Right atrium auricular region (tissue), 2 donors: ENCODE measurements around the gene PGM2L1. TPM values are rescaled to one million over a fixed set of nuclear protein-coding genes. Genes with fewer than 3 reads are reported as not detected.
"Not testable (repeated sequence)": the region's sequence is repeated elsewhere in the genome, so short reads cannot be mapped to it uniquely, and the experiment has no call there.

Source experiments
- DNase-seq: peaks from one replicate; pipeline ENCODE4 v3.0.0-alpha.2; 2019; ENCODE audit warnings: low spot score
- H3K27ac ChIP-seq, 2 donors: fragments of 200-600 bp; sonication (generic); 1 replicate in 1 of 2; 2 replicates in 1 of 2; pipeline ENCODE4 v1.5.1; 2016 to 2019
- H3K27me3 ChIP-seq, 2 donors: fragments of 200-600 bp; sonication (generic); one replicate each; pipeline versions ENCODE4 v1.5.1 to v1.6.0; 2017 to 2019
- H3K36me3 ChIP-seq: fragments of 200-600 bp; sonication (generic); one replicate; pipeline ENCODE4 v1.5.1; 2016
- H3K4me1 ChIP-seq, 2 donors: fragments of 200-600 bp; sonication (generic); one replicate each; pipeline versions ENCODE4 v1.5.1 to v1.6.0; 2017 to 2019
- H3K4me3 ChIP-seq, 2 donors: fragments of 200-600 bp; sonication (generic); 1 replicate in 1 of 2; 2 replicates in 1 of 2; pipeline ENCODE4 v1.5.1; 2017 to 2019; ENCODE audit warnings: mild to moderate bottlenecking in 1 of 2, moderate library complexity in 1 of 2
- H3K9me3 ChIP-seq, 2 donors: fragments of 200-600 bp; sonication (generic); one replicate each; pipeline ENCODE4 v1.5.1; 2019
- CTCF ChIP-seq, 2 donors: fragments of 200-600 bp; sonication (generic); IDR thresholded peaks; one replicate each; pipeline ENCODE4 v1.5.1; 2019; ENCODE audit warnings: antibody characterized with exemption in 2 of 2
- total RNA-seq, 2 donors: library from RNA; depleted of rRNA; stranded (reverse); fragments of >200 nt; gene quantifications; one replicate each; pipeline ENCODE4 v1.1.0, GENCODE V29; 2016

The PGM2L1 gene
- total RNA-seq, 2 donors from 2014 or later: 2.3 to 3.4 TPM

GRCh38 chr11:74332291-74332690 lies 65.9 kb downstream of the PGM2L1 start:
- Histone ChIP-seq H3K4me3 (no peak overlapping the region), H3K4me1 (no peaks in the 10 kb centered on the region), H3K27me3 (no peaks in the 10 kb centered on the region), H3K9me3 (no peaks in the 10 kb centered on the region), H3K36me3 (no peaks in the 10 kb centered on the region), H3K27ac (no peak overlapping the region)
- no peak for DNase-seq
- TF ChIP-seq CTCF (IDR thresholded peaks at IDR 0.05): no peak

- not testable (repeated sequence) for H3K36me3 ChIP-seq, H3K27me3 ChIP-seq, H3K27ac ChIP-seq, H3K4me3 ChIP-seq, H3K9me3 ChIP-seq, DNase-seq
- peaks cover 0 to 11% of the 10 kb centered on the region in 2 donors for H3K4me1 ChIP-seq
Measured at GRCh38 chr11:74331000-74331399, 67.2 kb downstream of the PGM2L1 start.

- TF ChIP-seq CTCF (IDR thresholded peaks at IDR 0.05): no peak
- Histone ChIP-seq H3K4me1 (peaks cover 0 to 19% of the 10 kb centered on the region in 2 donors), H3K36me3 (no peaks in the 10 kb centered on the region), H3K9me3 (no peaks in the 10 kb centered on the region), H3K27ac (no peak overlapping the region), H3K27me3 (no peaks in the 10 kb centered on the region), H3K4me3 (no peak overlapping the region)
- DNase-seq: no peak
Measured at GRCh38 chr11:74330075-74330858, 68.0 kb downstream of the PGM2L1 start.

GRCh38 chr11:74327076-74327475 lies 71.2 kb downstream of the PGM2L1 start:
- Histone ChIP-seq H3K4me1 (peaks cover 0 to 32% of the 10 kb centered on the region in 2 donors), H3K9me3 (no peaks in the 10 kb centered on the region), H3K27me3 (no peaks in the 10 kb centered on the region), H3K27ac (no peak overlapping the region), H3K4me3 (no peak overlapping the region), H3K36me3 (no peaks in the 10 kb centered on the region)
- no peak for DNase-seq
- no peak for TF ChIP-seq CTCF (IDR thresholded peaks at IDR 0.05)

GRCh38 chr11:74326665-74327064 lies 71.6 kb downstream of the PGM2L1 start:
- no peaks in the 10 kb centered on the region for H3K36me3 ChIP-seq
- H3K4me3 ChIP-seq: no peak overlapping the region
- no peak for DNase-seq
- no peak for TF ChIP-seq CTCF (IDR thresholded peaks at IDR 0.05)
- H3K9me3 ChIP-seq: no peaks in the 10 kb centered on the region
- H3K4me1 ChIP-seq: peaks cover 0 to 36% of the 10 kb centered on the region in 2 donors
- H3K27ac ChIP-seq: peak overlapping the region; percentile 66 to 74
- no peaks in the 10 kb centered on the region for H3K27me3 ChIP-seq

- DNase-seq: peak; percentile 90
- H3K27ac ChIP-seq: peak overlapping the region; percentile 66 to 74
- H3K36me3 ChIP-seq: no peaks in the 10 kb centered on the region
- peaks cover 0 to 40% of the 10 kb centered on the region in 2 donors for H3K4me1 ChIP-seq
- no peak for TF ChIP-seq CTCF (IDR thresholded peaks at IDR 0.05)
- H3K4me3 ChIP-seq: no peak overlapping the region
- no peaks in the 10 kb centered on the region for H3K27me3 ChIP-seq
- no peaks in the 10 kb centered on the region for H3K9me3 ChIP-seq
Measured at GRCh38 chr11:74325649-74326645, 72.3 kb downstream of the PGM2L1 start.
